Mesothelial cell of epicardium (in vitro differentiated cells): ENCODE results near the gene HHAT. TPM values are rescaled to one million over a fixed set of nuclear protein-coding genes. Genes with fewer than 3 reads are reported as not detected.

Source experiments
- DNase-seq, 2 experiments: peaks; one replicate each; pipeline ENCODE4 v3.0.0; 2021; ENCODE audit warnings: low spot score in 2 of 2; ENCODE audit not compliant: unreplicated experiment in 2 of 2
- H3K27ac Mint-ChIP-seq: 2 replicates; pipeline ENCODE4 v1.8.0; 2021; ENCODE audit warnings: mixed read lengths
- H3K27me3 Mint-ChIP-seq: 2 replicates; pipeline ENCODE4 v1.8.0; 2021; ENCODE audit warnings: low read depth, mixed read lengths
- H3K36me3 Mint-ChIP-seq: 2 replicates; pipeline ENCODE4 v1.8.0; 2021; ENCODE audit warnings: mixed read lengths
- H3K4me1 Mint-ChIP-seq: 2 replicates; pipeline ENCODE4 v1.8.0; 2021; ENCODE audit warnings: mixed read lengths
- H3K4me3 Mint-ChIP-seq: 2 replicates; pipeline ENCODE4 v1.8.0; 2021; ENCODE audit warnings: mild to moderate bottlenecking, moderate library complexity, mixed read lengths
- H3K9me3 Mint-ChIP-seq: 2 replicates; pipeline ENCODE4 v1.8.0; 2021; ENCODE audit warnings: mixed read lengths
- total RNA-seq: library from RNA; stranded (reverse); gene quantifications from 3 replicates; pipeline ENCODE4 v1.2.1, GENCODE V29; 2021
- TF ChIP-seq, protein P1 (sequence below): fragments of 200-600 bp; sonication (generic); IDR thresholded peaks from one replicate; pipeline ENCODE4 v1.5.0; 2021; ENCODE audit warnings: antibody characterized with exemption; ENCODE audit not compliant: unreplicated experiment

Gene HHAT
- total RNA-seq, 1 donor from 2014 or later: 19.2 TPM

GRCh38 chr1:210335001-210335400 lies 6.3 kb downstream of the HHAT start:
- H3K9me3 Mint-ChIP-seq: no peaks in the 10 kb centered on the region
- no peak for DNase-seq
- peaks cover 21% of the 10 kb centered on the region for H3K4me1 Mint-ChIP-seq
- no peaks in the 10 kb centered on the region for H3K36me3 Mint-ChIP-seq
- no peak overlapping the region for H3K27ac Mint-ChIP-seq
- TF ChIP-seq, protein P1, sequence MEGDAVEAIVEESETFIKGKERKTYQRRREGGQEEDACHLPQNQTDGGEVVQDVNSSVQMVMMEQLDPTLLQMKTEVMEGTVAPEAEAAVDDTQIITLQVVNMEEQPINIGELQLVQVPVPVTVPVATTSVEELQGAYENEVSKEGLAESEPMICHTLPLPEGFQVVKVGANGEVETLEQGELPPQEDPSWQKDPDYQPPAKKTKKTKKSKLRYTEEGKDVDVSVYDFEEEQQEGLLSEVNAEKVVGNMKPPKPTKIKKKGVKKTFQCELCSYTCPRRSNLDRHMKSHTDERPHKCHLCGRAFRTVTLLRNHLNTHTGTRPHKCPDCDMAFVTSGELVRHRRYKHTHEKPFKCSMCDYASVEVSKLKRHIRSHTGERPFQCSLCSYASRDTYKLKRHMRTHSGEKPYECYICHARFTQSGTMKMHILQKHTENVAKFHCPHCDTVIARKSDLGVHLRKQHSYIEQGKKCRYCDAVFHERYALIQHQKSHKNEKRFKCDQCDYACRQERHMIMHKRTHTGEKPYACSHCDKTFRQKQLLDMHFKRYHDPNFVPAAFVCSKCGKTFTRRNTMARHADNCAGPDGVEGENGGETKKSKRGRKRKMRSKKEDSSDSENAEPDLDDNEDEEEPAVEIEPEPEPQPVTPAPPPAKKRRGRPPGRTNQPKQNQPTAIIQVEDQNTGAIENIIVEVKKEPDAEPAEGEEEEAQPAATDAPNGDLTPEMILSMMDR: no peak
- H3K4me3 Mint-ChIP-seq: no peak overlapping the region
- H3K27me3 Mint-ChIP-seq: peaks cover 8% of the 10 kb centered on the region

DNA sequence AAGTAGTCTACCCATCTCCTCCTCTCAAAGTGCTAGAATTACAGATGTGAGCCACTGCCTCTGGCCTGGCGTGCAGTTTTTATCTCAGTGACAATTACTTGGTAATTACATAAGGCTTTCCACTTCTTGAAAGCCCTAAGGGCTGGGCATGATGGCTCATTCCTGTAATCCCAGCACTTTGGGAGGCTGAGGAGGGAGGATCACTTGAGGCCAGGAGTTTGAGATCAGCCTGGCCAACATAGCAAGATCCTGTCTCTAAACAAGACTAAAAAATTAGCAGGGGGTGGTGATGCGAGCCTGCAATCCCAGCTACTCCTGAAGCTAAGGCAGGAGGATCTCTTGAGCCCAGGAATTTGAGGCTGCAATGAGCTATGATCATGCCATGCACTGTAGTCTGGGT lies 7.7 kb downstream of the HHAT start:
- no peaks in the 10 kb centered on the region for H3K36me3 Mint-ChIP-seq
- H3K4me1 Mint-ChIP-seq: peaks cover 16% of the 10 kb centered on the region
- DNase-seq: no peak
- H3K27ac Mint-ChIP-seq: no peak overlapping the region
- no peak overlapping the region for H3K4me3 Mint-ChIP-seq
- H3K9me3 Mint-ChIP-seq: no peaks in the 10 kb centered on the region
- H3K27me3 Mint-ChIP-seq: peaks cover 8% of the 10 kb centered on the region
- TF ChIP-seq, protein P1: no peak

- no peaks in the 10 kb centered on the region for H3K27me3 Mint-ChIP-seq
- H3K36me3 Mint-ChIP-seq: no peaks in the 10 kb centered on the region
- H3K4me3 Mint-ChIP-seq: no peak overlapping the region
- TF ChIP-seq, protein P1: no peak
- no peaks in the 10 kb centered on the region for H3K9me3 Mint-ChIP-seq
- H3K27ac Mint-ChIP-seq: no peak overlapping the region
- DNase-seq: no peak
- H3K4me1 Mint-ChIP-seq: peaks cover 14% of the 10 kb centered on the region
Observed at GRCh38 chr1:210339500-210339899, 10.8 kb downstream of the HHAT start.

DNA sequence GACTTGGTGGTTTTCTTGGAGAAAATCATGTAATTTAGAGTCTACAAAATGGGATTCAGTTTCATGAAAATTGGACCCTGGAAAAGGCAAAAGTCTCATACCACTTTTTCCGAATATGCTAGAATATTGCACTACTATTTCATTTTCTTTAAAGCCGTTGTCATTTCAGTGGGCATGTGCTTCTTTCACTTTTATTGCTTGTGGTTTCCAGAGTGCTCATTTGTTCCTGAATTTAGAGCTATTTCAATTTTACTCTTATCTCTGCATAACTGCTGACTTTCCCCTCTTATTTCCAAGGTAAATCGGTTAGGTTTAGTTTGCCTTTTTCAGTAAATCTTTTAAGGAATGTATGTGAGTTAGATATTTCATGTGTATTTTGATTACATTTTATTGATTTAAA lies 11.6 kb downstream of the HHAT start:
- no peaks in the 10 kb centered on the region for H3K36me3 Mint-ChIP-seq
- H3K27ac Mint-ChIP-seq: no peak overlapping the region

GRCh38 chr1:210340841-210341240 lies 12.1 kb downstream of the HHAT start:
- H3K4me3 Mint-ChIP-seq: no peak overlapping the region
- no peaks in the 10 kb centered on the region for H3K36me3 Mint-ChIP-seq
- no peak for DNase-seq
- H3K27ac Mint-ChIP-seq: no peak overlapping the region
- H3K9me3 Mint-ChIP-seq: no peaks in the 10 kb centered on the region
- H3K27me3 Mint-ChIP-seq: no peaks in the 10 kb centered on the region
- peaks cover 2% of the 10 kb centered on the region for H3K4me1 Mint-ChIP-seq
- TF ChIP-seq, protein P1: no peak

More for the DNA sequence above, 11.6 kb downstream of the HHAT start:
- Mint-ChIP-seq H3K27me3 (no peaks in the 10 kb centered on the region), H3K9me3 (no peaks in the 10 kb centered on the region), H3K4me3 (no peak overlapping the region), H3K4me1 (peaks cover 7% of the 10 kb centered on the region)
- DNase-seq: no peak
- TF ChIP-seq, protein P1: no peak
